WTC11 (cell line): ENCODE data around the gene ANKRD13D. TPM values are rescaled to one million over a fixed set of nuclear protein-coding genes. Genes with fewer than 3 reads are reported as not detected.

Source experiments
- ESRRA ChIP-seq: sonication (generic); formaldehyde crosslinking; IDR thresholded peaks from 2 replicates; pipeline ENCODE4 v1.8.1; 2022; ENCODE audit warnings: mild to moderate bottlenecking, missing genetic modification reagents, borderline replicate concordance
- JAZF1 ChIP-seq: fragments of 250-450 bp; sonication (Bioruptor Pico); IDR thresholded peaks from 2 replicates; pipeline ENCODE4 v1.9.0; 2021; ENCODE audit warnings: moderate library complexity, mild to moderate bottlenecking, inconsistent platforms
- KAT7 ChIP-seq: sonication (generic); formaldehyde crosslinking; IDR thresholded peaks from 2 replicates; pipeline ENCODE4 v1.8.1; 2023; ENCODE audit warnings: missing genetic modification reagents, mild to moderate bottlenecking, borderline replicate concordance
- MYBL2 ChIP-seq: sonication (generic); formaldehyde crosslinking; IDR thresholded peaks from 2 replicates; pipeline ENCODE4 v1.8.1; 2023; ENCODE audit warnings: mild to moderate bottlenecking, moderate library complexity, missing genetic modification reagents
- NFE2L1 ChIP-seq: sonication (generic); formaldehyde crosslinking; IDR thresholded peaks from 2 replicates; pipeline ENCODE4 v1.8.1; 2023; ENCODE audit warnings: missing genetic modification reagents
- SMAD4 ChIP-seq: sonication (generic); formaldehyde crosslinking; IDR thresholded peaks from 2 replicates; pipeline ENCODE4 v1.8.0; 2022; ENCODE audit warnings: mild to moderate bottlenecking, missing genetic modification reagents
- SOX15 ChIP-seq: fragments of 250-450 bp; sonication (Bioruptor Pico); IDR thresholded peaks from 2 replicates; pipeline ENCODE4 v1.9.0; 2021; ENCODE audit warnings: mild to moderate bottlenecking
- TEAD1 ChIP-seq: sonication (generic); formaldehyde crosslinking; IDR thresholded peaks from 2 replicates; pipeline ENCODE4 v1.8.0; 2022; ENCODE audit warnings: mild to moderate bottlenecking, missing genetic modification reagents
- TP53 ChIP-seq: sonication (generic); formaldehyde crosslinking; IDR thresholded peaks from 2 replicates; pipeline ENCODE4 v1.8.1; 2023; ENCODE audit warnings: mild to moderate bottlenecking, missing genetic modification reagents
- ZNF671 ChIP-seq: fragments of 250-450 bp; sonication (Bioruptor Pico); IDR thresholded peaks from 2 replicates; pipeline ENCODE4 v1.8.0; 2021; ENCODE audit warnings: mild to moderate bottlenecking
- total RNA-seq: library from RNA; stranded (reverse); gene quantifications from 3 replicates; pipeline ENCODE4 v1.2.3, GENCODE V29; 2021
- TF ChIP-seq, protein P1 (sequence below): sonication (generic); formaldehyde crosslinking; IDR thresholded peaks from 2 replicates; pipeline ENCODE4 v1.8.1; 2023; ENCODE audit warnings: mild to moderate bottlenecking, missing genetic modification reagents
- TF ChIP-seq, protein P2 (sequence below): sonication (generic); formaldehyde crosslinking; IDR thresholded peaks from 2 replicates; pipeline ENCODE4 v1.8.1; 2023; ENCODE audit warnings: mild to moderate bottlenecking, missing genetic modification reagents
- TF ChIP-seq, protein P3 (sequence below): sonication (generic); formaldehyde crosslinking; IDR thresholded peaks from 2 replicates; pipeline ENCODE4 v1.8.0; 2023; ENCODE audit warnings: missing genetic modification reagents, mild to moderate bottlenecking, borderline replicate concordance
- TF ChIP-seq, protein P4 (sequence below): sonication (generic); formaldehyde crosslinking; IDR thresholded peaks from 2 replicates; pipeline ENCODE4 v1.8.0; 2022; ENCODE audit warnings: mild to moderate bottlenecking, missing genetic modification reagents
- TF ChIP-seq, protein P5 (sequence below): sonication (generic); formaldehyde crosslinking; IDR thresholded peaks from 2 replicates; pipeline ENCODE4 v1.8.0; 2023; ENCODE audit warnings: mild to moderate bottlenecking, missing genetic modification reagents
- TF ChIP-seq, protein P6 (sequence below): sonication (generic); formaldehyde crosslinking; conservative IDR thresholded peaks from 2 replicates; pipeline ENCODE4 v1.8.1; 2023; ENCODE audit warnings: mild to moderate bottlenecking, low read depth, missing genetic modification reagents, moderate library complexity
- TF ChIP-seq, protein P7 (sequence below): sonication (generic); formaldehyde crosslinking; IDR thresholded peaks from 2 replicates; pipeline ENCODE4 v1.8.0; 2022; ENCODE audit warnings: mild to moderate bottlenecking, missing genetic modification reagents
- TF ChIP-seq, protein P8 (sequence below): sonication (generic); formaldehyde crosslinking; IDR thresholded peaks from 2 replicates; pipeline ENCODE4 v1.8.0; 2022; ENCODE audit warnings: mild to moderate bottlenecking, missing genetic modification reagents
- TF ChIP-seq, protein P9 (sequence below): sonication (generic); formaldehyde crosslinking; IDR thresholded peaks from 2 replicates; pipeline ENCODE4 v1.8.1; 2023; ENCODE audit warnings: mild to moderate bottlenecking, missing genetic modification reagents, moderate library complexity

Gene ANKRD13D
- total RNA-seq, 1 experiment from 2014 or later: 55.5 TPM

DNA sequence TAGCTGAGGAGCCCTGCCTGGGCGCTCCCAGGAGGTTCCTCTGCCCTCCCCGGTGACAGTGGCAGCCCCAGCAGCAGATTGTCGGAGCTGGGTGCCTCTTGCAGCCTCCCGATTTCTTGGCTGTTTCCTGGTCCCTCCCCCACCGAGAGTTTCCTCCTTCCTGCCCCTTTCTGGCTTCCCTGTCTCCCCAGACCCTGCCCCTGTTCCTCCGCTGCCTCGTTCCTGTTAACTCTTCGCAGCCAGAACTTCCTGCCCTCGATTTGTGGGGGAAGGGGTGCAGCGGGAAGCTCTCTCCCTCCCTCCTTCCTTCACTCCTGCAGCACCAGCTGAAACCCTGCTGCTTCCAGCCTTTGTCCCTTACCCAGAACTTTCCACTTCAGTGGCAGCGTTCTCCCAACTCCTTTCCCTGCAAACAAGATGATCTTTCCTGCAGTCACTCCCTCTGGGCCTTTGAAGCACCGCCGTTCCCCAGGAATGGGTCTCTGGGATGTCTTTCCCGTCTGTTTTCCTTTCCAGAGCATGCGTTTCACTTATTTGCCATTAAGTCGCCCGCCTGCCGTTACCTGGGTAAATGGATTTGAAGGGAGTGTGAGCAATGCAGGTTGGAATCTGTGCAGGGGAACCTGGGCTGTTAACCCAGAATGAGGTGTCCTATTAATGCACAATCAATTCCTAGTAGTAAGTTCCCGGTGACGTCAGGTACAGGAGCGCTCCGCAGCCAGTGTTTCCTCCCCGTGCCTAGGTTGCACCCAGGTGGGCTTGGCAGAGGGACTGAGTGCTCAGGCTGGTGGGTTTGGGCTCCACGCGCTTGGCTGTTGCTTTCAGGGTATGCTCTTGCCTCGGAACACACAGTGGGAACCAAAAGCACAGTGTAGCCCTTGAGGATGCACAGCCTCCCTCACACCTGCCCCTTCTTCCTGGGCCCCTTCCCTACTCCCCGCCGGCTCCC, 18.6 kb upstream of the ANKRD13D start (continued):
- TF ChIP-seq, protein P1, sequence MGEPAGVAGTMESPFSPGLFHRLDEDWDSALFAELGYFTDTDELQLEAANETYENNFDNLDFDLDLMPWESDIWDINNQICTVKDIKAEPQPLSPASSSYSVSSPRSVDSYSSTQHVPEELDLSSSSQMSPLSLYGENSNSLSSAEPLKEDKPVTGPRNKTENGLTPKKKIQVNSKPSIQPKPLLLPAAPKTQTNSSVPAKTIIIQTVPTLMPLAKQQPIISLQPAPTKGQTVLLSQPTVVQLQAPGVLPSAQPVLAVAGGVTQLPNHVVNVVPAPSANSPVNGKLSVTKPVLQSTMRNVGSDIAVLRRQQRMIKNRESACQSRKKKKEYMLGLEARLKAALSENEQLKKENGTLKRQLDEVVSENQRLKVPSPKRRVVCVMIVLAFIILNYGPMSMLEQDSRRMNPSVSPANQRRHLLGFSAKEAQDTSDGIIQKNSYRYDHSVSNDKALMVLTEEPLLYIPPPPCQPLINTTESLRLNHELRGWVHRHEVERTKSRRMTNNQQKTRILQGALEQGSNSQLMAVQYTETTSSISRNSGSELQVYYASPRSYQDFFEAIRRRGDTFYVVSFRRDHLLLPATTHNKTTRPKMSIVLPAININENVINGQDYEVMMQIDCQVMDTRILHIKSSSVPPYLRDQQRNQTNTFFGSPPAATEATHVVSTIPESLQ (CRISPR knock-in tag): no peak
- no peak for TF ChIP-seq JAZF1 (CRISPR knock-in tag)
- TF ChIP-seq TEAD1: no peak; the same call in 1 of the 2 replicates
- TF ChIP-seq KAT7 (CRISPR knock-in tag): no peak
- TF ChIP-seq MYBL2: no peak
- no peak for TF ChIP-seq SOX15
- TF ChIP-seq, protein P2, sequence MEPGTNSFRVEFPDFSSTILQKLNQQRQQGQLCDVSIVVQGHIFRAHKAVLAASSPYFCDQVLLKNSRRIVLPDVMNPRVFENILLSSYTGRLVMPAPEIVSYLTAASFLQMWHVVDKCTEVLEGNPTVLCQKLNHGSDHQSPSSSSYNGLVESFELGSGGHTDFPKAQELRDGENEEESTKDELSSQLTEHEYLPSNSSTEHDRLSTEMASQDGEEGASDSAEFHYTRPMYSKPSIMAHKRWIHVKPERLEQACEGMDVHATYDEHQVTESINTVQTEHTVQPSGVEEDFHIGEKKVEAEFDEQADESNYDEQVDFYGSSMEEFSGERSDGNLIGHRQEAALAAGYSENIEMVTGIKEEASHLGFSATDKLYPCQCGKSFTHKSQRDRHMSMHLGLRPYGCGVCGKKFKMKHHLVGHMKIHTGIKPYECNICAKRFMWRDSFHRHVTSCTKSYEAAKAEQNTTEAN (CRISPR knock-in tag): no peak
- TF ChIP-seq, protein P3, sequence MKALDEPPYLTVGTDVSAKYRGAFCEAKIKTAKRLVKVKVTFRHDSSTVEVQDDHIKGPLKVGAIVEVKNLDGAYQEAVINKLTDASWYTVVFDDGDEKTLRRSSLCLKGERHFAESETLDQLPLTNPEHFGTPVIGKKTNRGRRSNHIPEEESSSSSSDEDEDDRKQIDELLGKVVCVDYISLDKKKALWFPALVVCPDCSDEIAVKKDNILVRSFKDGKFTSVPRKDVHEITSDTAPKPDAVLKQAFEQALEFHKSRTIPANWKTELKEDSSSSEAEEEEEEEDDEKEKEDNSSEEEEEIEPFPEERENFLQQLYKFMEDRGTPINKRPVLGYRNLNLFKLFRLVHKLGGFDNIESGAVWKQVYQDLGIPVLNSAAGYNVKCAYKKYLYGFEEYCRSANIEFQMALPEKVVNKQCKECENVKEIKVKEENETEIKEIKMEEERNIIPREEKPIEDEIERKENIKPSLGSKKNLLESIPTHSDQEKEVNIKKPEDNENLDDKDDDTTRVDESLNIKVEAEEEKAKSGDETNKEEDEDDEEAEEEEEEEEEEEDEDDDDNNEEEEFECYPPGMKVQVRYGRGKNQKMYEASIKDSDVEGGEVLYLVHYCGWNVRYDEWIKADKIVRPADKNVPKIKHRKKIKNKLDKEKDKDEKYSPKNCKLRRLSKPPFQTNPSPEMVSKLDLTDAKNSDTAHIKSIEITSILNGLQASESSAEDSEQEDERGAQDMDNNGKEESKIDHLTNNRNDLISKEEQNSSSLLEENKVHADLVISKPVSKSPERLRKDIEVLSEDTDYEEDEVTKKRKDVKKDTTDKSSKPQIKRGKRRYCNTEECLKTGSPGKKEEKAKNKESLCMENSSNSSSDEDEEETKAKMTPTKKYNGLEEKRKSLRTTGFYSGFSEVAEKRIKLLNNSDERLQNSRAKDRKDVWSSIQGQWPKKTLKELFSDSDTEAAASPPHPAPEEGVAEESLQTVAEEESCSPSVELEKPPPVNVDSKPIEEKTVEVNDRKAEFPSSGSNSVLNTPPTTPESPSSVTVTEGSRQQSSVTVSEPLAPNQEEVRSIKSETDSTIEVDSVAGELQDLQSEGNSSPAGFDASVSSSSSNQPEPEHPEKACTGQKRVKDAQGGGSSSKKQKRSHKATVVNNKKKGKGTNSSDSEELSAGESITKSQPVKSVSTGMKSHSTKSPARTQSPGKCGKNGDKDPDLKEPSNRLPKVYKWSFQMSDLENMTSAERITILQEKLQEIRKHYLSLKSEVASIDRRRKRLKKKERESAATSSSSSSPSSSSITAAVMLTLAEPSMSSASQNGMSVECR (CRISPR knock-in tag): no peak
- TF ChIP-seq ESRRA: no peak
- TF ChIP-seq NFE2L1 (CRISPR knock-in tag): 0 out of 2 replicates have a peak, but pooled peaks have one; percentile 38
- TF ChIP-seq, protein P4, sequence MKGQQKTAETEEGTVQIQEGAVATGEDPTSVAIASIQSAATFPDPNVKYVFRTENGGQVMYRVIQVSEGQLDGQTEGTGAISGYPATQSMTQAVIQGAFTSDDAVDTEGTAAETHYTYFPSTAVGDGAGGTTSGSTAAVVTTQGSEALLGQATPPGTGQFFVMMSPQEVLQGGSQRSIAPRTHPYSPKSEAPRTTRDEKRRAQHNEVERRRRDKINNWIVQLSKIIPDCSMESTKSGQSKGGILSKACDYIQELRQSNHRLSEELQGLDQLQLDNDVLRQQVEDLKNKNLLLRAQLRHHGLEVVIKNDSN (CRISPR knock-in tag): no peak
- TF ChIP-seq ZNF671 (CRISPR knock-in tag): no peak
- TF ChIP-seq, protein P5, sequence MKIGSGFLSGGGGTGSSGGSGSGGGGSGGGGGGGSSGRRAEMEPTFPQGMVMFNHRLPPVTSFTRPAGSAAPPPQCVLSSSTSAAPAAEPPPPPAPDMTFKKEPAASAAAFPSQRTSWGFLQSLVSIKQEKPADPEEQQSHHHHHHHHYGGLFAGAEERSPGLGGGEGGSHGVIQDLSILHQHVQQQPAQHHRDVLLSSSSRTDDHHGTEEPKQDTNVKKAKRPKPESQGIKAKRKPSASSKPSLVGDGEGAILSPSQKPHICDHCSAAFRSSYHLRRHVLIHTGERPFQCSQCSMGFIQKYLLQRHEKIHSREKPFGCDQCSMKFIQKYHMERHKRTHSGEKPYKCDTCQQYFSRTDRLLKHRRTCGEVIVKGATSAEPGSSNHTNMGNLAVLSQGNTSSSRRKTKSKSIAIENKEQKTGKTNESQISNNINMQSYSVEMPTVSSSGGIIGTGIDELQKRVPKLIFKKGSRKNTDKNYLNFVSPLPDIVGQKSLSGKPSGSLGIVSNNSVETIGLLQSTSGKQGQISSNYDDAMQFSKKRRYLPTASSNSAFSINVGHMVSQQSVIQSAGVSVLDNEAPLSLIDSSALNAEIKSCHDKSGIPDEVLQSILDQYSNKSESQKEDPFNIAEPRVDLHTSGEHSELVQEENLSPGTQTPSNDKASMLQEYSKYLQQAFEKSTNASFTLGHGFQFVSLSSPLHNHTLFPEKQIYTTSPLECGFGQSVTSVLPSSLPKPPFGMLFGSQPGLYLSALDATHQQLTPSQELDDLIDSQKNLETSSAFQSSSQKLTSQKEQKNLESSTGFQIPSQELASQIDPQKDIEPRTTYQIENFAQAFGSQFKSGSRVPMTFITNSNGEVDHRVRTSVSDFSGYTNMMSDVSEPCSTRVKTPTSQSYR (CRISPR knock-in tag): peak; percentile 74
- TF ChIP-seq, protein P6, sequence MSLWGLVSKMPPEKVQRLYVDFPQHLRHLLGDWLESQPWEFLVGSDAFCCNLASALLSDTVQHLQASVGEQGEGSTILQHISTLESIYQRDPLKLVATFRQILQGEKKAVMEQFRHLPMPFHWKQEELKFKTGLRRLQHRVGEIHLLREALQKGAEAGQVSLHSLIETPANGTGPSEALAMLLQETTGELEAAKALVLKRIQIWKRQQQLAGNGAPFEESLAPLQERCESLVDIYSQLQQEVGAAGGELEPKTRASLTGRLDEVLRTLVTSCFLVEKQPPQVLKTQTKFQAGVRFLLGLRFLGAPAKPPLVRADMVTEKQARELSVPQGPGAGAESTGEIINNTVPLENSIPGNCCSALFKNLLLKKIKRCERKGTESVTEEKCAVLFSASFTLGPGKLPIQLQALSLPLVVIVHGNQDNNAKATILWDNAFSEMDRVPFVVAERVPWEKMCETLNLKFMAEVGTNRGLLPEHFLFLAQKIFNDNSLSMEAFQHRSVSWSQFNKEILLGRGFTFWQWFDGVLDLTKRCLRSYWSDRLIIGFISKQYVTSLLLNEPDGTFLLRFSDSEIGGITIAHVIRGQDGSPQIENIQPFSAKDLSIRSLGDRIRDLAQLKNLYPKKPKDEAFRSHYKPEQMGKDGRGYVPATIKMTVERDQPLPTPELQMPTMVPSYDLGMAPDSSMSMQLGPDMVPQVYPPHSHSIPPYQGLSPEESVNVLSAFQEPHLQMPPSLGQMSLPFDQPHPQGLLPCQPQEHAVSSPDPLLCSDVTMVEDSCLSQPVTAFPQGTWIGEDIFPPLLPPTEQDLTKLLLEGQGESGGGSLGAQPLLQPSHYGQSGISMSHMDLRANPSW (CRISPR knock-in tag): no peak
- TF ChIP-seq, protein P7, sequence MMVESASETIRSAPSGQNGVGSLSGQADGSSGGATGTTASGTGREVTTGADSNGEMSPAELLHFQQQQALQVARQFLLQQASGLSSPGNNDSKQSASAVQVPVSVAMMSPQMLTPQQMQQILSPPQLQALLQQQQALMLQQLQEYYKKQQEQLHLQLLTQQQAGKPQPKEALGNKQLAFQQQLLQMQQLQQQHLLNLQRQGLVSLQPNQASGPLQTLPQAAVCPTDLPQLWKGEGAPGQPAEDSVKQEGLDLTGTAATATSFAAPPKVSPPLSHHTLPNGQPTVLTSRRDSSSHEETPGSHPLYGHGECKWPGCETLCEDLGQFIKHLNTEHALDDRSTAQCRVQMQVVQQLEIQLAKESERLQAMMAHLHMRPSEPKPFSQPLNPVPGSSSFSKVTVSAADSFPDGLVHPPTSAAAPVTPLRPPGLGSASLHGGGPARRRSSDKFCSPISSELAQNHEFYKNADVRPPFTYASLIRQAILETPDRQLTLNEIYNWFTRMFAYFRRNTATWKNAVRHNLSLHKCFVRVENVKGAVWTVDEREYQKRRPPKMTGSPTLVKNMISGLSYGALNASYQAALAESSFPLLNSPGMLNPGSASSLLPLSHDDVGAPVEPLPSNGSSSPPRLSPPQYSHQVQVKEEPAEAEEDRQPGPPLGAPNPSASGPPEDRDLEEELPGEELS (CRISPR knock-in tag): 0 out of 2 replicates have a peak, but pooled peaks have one; percentile 3
- 0 out of 2 replicates have a peak, but pooled peaks have one; percentile 40 for TF ChIP-seq TP53 (CRISPR knock-in tag)
- TF ChIP-seq, protein P8, sequence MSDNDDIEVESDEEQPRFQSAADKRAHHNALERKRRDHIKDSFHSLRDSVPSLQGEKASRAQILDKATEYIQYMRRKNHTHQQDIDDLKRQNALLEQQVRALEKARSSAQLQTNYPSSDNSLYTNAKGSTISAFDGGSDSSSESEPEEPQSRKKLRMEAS (CRISPR knock-in tag): no peak
- TF ChIP-seq, protein P9, sequence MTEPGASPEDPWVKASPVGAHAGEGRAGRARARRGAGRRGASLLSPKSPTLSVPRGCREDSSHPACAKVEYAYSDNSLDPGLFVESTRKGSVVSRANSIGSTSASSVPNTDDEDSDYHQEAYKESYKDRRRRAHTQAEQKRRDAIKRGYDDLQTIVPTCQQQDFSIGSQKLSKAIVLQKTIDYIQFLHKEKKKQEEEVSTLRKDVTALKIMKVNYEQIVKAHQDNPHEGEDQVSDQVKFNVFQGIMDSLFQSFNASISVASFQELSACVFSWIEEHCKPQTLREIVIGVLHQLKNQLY: no peak
- TF ChIP-seq SMAD4: no peak
